IMR-90 (cell line): ENCODE results near the gene AP3M1. TPM values are rescaled to one million over a fixed set of nuclear protein-coding genes. Genes with fewer than 3 reads are reported as not detected.

ENCODE experiments used
- ATAC-seq: fragments of 200-7000 bp; cut with Tn5 transposase; 2 replicates; pipeline ENCODE4 v1.9.1; 2020; ENCODE audit warnings: low read depth, mild to moderate bottlenecking, moderate library complexity
- BruUV-seq: library from RNA; stranded (reverse); fragments of 400-500 nt; replicated peaks from 2 replicates; lab custom pipeline; 2021; lab: Mats Ljungman, UMichigan
- CTCF ChIA-PET: fragments of 300-600 bp; formaldehyde crosslinking; extraction: SDS; loops from one replicate; lab custom pipeline; 2021; ENCODE audit warnings: antibody characterized with exemption; lab: Yijun Ruan, JAX
- POLR2A ChIA-PET: fragments of 300-600 bp; sonication (Branson Sonifier 250); formaldehyde crosslinking; loops from one replicate; lab custom pipeline; 2022; ENCODE audit warnings: antibody characterized with exemption; ENCODE audit not compliant: unreplicated experiment; lab: Charles Lee
- DNase-seq: peaks from one replicate; pipeline ENCODE4 v3.0.0; 2013
- H2AFZ ChIP-seq: replicated peaks from 2 replicates; pipeline ENCODE3; 2013; ENCODE audit warnings: low read length, mild to moderate bottlenecking; ENCODE audit not compliant: poor library complexity
- H2AK5ac ChIP-seq: 2 replicates; pipeline ENCODE4 v1.6.1; 2013; ENCODE audit warnings: low read depth, low read length, inconsistent platforms
- H2AK9ac ChIP-seq: replicated peaks from 2 replicates; pipeline ENCODE3; 2013; ENCODE audit warnings: mild to moderate bottlenecking, low read depth, low read length, moderate library complexity; ENCODE audit not compliant: poor library complexity
- H2BK120ac ChIP-seq: 2 replicates; pipeline ENCODE4 v1.6.1; 2013; ENCODE audit warnings: low read depth, low read length, inconsistent platforms
- H2BK15ac ChIP-seq: 3 replicates; pipeline ENCODE4 v1.6.1; 2013; ENCODE audit warnings: low read depth, low read length, inconsistent platforms
- H2BK20ac ChIP-seq: 2 replicates; pipeline ENCODE4 v1.6.1; 2013; ENCODE audit warnings: low read depth, mild to moderate bottlenecking, inconsistent platforms, low read length, moderate library complexity
- H2BK5ac ChIP-seq: 2 replicates; pipeline ENCODE4 v1.6.1; 2013; ENCODE audit warnings: mild to moderate bottlenecking, low read depth, low read length, inconsistent platforms; ENCODE audit not compliant: poor library complexity, severe bottlenecking
- H3K14ac ChIP-seq: replicated peaks from 2 replicates; pipeline ENCODE4 v1.6.1; 2013; ENCODE audit warnings: low read depth, low read length, inconsistent platforms
- H3K18ac ChIP-seq: 2 replicates; pipeline ENCODE4 v1.6.1; 2013; ENCODE audit warnings: low read depth, low read length, control low read depth
- H3K23ac ChIP-seq: 2 replicates; pipeline ENCODE4 v1.6.1; 2013; ENCODE audit warnings: low read depth, low read length, inconsistent platforms
- H3K27ac ChIP-seq: 2 replicates; pipeline ENCODE4 v1.5.1; 2013; ENCODE audit warnings: mild to moderate bottlenecking, control low read depth, low read length; ENCODE audit not compliant: insufficient read depth
- H3K27me3 ChIP-seq: 2 replicates; pipeline ENCODE4 v1.6.1; 2013; ENCODE audit warnings: low read length; ENCODE audit not compliant: control insufficient read depth, insufficient read depth
- H3K36me3 ChIP-seq: 2 replicates; pipeline ENCODE4 v1.6.1; 2013; ENCODE audit warnings: low read length, mixed read lengths; ENCODE audit not compliant: control insufficient read depth, insufficient read depth
- H3K4ac ChIP-seq: 2 replicates; pipeline ENCODE4 v1.6.1; 2013; ENCODE audit warnings: low read depth, low read length, inconsistent platforms
- H3K4me1 ChIP-seq: 2 replicates; pipeline ENCODE4 v1.6.1; 2013; ENCODE audit warnings: low read length, mixed read lengths; ENCODE audit not compliant: control insufficient read depth, insufficient read depth
- H3K4me2 ChIP-seq: 2 replicates; pipeline ENCODE4 v1.6.1; 2013; ENCODE audit warnings: low read depth, mild to moderate bottlenecking, control low read depth, low read length, moderate library complexity
- H3K4me3 ChIP-seq: 2 replicates; pipeline ENCODE4 v1.5.1; 2013; ENCODE audit warnings: low read depth, mild to moderate bottlenecking, control low read depth, low read length, moderate library complexity; ENCODE audit not compliant: insufficient read depth
- H3K56ac ChIP-seq: 2 replicates; pipeline ENCODE4 v1.6.1; 2013; ENCODE audit warnings: low read length, inconsistent platforms; ENCODE audit not compliant: insufficient read depth; ENCODE audit errors: extremely low read depth
- H3K79me1 ChIP-seq, 2 experiments: 2 replicates each; pipeline ENCODE4 v1.6.1; 2013; ENCODE audit warnings: low read length in 2 of 2, inconsistent platforms in 1 of 2, low read depth in 1 of 2
- H3K9ac ChIP-seq: 2 replicates; pipeline ENCODE4 v1.6.1; 2013; ENCODE audit warnings: low read depth, low read length, control low read depth
- H3K9me1 ChIP-seq: 2 replicates; pipeline ENCODE4 v1.6.1; 2013; ENCODE audit warnings: low read length, inconsistent platforms; ENCODE audit not compliant: insufficient read depth
- H3K9me3 ChIP-seq: 2 replicates; pipeline ENCODE4 v1.6.1; 2013; ENCODE audit warnings: low read length; ENCODE audit not compliant: control insufficient read depth, insufficient read depth
- H4K20me1 ChIP-seq: 2 replicates; pipeline ENCODE4 v1.6.1; 2013; ENCODE audit warnings: low read length, inconsistent platforms; ENCODE audit not compliant: insufficient read depth
- H4K5ac ChIP-seq: 2 replicates; pipeline ENCODE4 v1.6.1; 2013; ENCODE audit warnings: mild to moderate bottlenecking, low read depth, low read length, control low read depth
- H4K8ac ChIP-seq, 2 experiments: 2 replicates each; pipeline ENCODE4 v1.6.1; 2013; ENCODE audit warnings: low read depth in 2 of 2, low read length in 2 of 2, control low read depth in 1 of 2, inconsistent platforms in 1 of 2
- H4K91ac ChIP-seq: 2 replicates; pipeline ENCODE4 v1.6.1; 2013; ENCODE audit warnings: low read depth, low read length, inconsistent platforms; ENCODE audit not compliant: insufficient read depth
- BHLHE40 ChIP-seq: fragments of 150-350 bp; IDR thresholded peaks from 2 replicates; pipeline ENCODE4 v1.6.1; 2016; ENCODE audit warnings: mild to moderate bottlenecking, low read depth, low read length
- CEBPB ChIP-seq: IDR thresholded peaks from 2 replicates; pipeline ENCODE4 v1.6.1; 2012; ENCODE audit warnings: low read depth, low read length, improper control_type of control experiment
- CHD1 ChIP-seq: IDR thresholded peaks from 2 replicates; pipeline ENCODE4 v1.6.1; 2012; ENCODE audit warnings: low read depth, low read length, improper control_type of control experiment
- FOS ChIP-seq: fragments of 150-350 bp; IDR thresholded peaks from 2 replicates; pipeline ENCODE4 v1.6.1; 2016; ENCODE audit warnings: low read depth, low read length
- MAZ ChIP-seq: IDR thresholded peaks from 2 replicates; pipeline ENCODE4 v1.6.1; 2012; ENCODE audit warnings: low read depth, mild to moderate bottlenecking, low read length, improper control_type of control experiment, moderate library complexity, borderline replicate concordance
- POLR2A ChIP-seq: IDR thresholded peaks from 2 replicates; pipeline ENCODE4 v1.6.1; 2012; ENCODE audit warnings: mild to moderate bottlenecking, low read depth, low read length
- WGBS, 2 experiments: methylation state at CpG; one replicate each; pipeline versions ENCODE4 v1.1.5 to v1.1.7; 2013; ENCODE audit warnings: missing lambda C conversion rate in 2 of 2; ENCODE audit not compliant: insufficient read length in 1 of 2; ENCODE audit errors: extremely low coverage in 2 of 2; 5-methylcytosine and 5-hydroxymethylcytosine counted together
- dilution Hi-C: fragments of 300-500 bp; cut with HindIII; formaldehyde crosslinking; loops from one replicate; pipeline ENCODE4 v1.14.3; 2018; ENCODE audit warnings: low sequenced_read_pairs; ENCODE audit not compliant: unreplicated experiment
- in situ Hi-C: fragments of 300-500 bp; cut with MboI; formaldehyde crosslinking; loops from 3 replicates; pipeline ENCODE4 v1.14.3; 2019; ENCODE audit warnings: low sequenced_read_pairs, inconsistent platforms, mixed read lengths
- intact Hi-C: fragments of 100-400 bp; cut with micrococcal nuclease; formaldehyde crosslinking; loops from 2 replicates; pipeline ENCODE4 v1.10.0; 2022
- polyA plus RNA-seq, 3 experiments: library from polyadenylated mRNA; depleted of rRNA; stranded (reverse); fragments of >200 nt; gene quantifications; 2 replicates each; pipeline ENCODE4 v1.2.3, GENCODE V29; 2012; ENCODE audit warnings: low replicate concordance in 1 of 3
- total RNA-seq: library from RNA; depleted of rRNA; stranded (reverse); fragments of >200 nt; gene quantifications from 2 replicates; pipeline ENCODE4 v1.2.3, GENCODE V29; 2012
- TF ChIP-seq, protein P1 (sequence below): conservative IDR thresholded peaks from 2 replicates; pipeline ENCODE4 v1.5.1; 2012; ENCODE audit warnings: mild to moderate bottlenecking, low read depth, low read length, improper control_type of control experiment

Gene AP3M1
- total and polyA plus RNA-seq, 2 of the 4 experiments (the other 2 are of a cell fraction) = 26.6 to 46.4 TPM

DNA sequence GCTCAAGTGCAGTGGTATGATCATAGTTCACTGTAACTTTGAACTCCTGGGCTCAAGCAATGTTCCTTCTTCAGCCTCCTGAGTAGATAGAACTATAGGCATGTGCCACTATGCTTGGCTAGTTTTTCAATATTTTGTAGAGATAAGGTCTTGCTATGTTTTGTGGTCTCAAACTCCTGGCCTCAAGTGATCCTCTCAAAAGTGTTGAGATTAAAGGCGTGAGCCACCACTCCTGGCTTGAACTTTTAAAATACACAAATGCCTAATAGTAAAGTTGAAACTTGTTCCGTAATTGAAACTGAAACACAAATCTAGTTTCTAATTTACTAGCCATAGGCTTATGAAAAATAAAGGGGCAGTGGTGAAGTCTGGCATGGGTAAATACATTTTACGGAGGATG, 65.7 kb downstream of the AP3M1 start:
- Histone ChIP-seq H3K27ac (no peak overlapping the region), H3K14ac (no peak overlapping the region), H3K36me3 (peaks cover 42% of the 10 kb centered on the region), H3K27me3 (no peaks in the 10 kb centered on the region), H3K9me1 (peaks cover 3% of the 10 kb centered on the region; the same call in 1 of the 2 replicates), H4K8ac (no peak overlapping the region), H3K56ac (no peak overlapping the region), H4K20me1 (peaks cover 39% of the 10 kb centered on the region), H2BK120ac (no peak overlapping the region), H3K79me1 (peaks cover 32 to 63% of the 10 kb centered on the region in 2 experiments), H2AK5ac (no peak overlapping the region), H4K91ac (no peak overlapping the region), H3K4ac (no peak overlapping the region), H3K4me2 (no peak overlapping the region), H3K4me1 (peaks cover 3% of the 10 kb centered on the region), H3K18ac (no peak overlapping the region), H4K5ac (no peak overlapping the region), H3K23ac (no peak overlapping the region), H2AFZ (no peak overlapping the region), H2BK20ac (no peak overlapping the region), H2BK15ac (no peak overlapping the region), H2BK5ac (no peak overlapping the region), H3K4me3 (no peak overlapping the region), H3K9ac (no peak overlapping the region), H3K9me3 (no peaks in the 10 kb centered on the region), H2AK9ac (no peak overlapping the region)
- POLR2A ChIA-PET = no interaction called here
- intact Hi-C loops = loop anchor here (5.0 kb wide), 2 partner anchors 128 to 178 kb away; no protein-coding TSS in a partner anchor
- no CpG with 5 or more reads among the region's 3 CpGs for WGBS, 2 experiments
- no peak for ATAC-seq
- no TSS peak for BruUV-seq
- CTCF ChIA-PET = interaction anchor here (0.6 kb wide), 1 partner anchor 45 kb away, joined by 3 read pairs; no protein-coding TSS in a partner anchor
- dilution Hi-C loops = no loop called here
- TF ChIP-seq CHD1 (no peak), BHLHE40 (no peak), POLR2A (no peak), FOS (no peak), MAZ (no peak), CEBPB (no peak)
- TF ChIP-seq, protein P1, sequence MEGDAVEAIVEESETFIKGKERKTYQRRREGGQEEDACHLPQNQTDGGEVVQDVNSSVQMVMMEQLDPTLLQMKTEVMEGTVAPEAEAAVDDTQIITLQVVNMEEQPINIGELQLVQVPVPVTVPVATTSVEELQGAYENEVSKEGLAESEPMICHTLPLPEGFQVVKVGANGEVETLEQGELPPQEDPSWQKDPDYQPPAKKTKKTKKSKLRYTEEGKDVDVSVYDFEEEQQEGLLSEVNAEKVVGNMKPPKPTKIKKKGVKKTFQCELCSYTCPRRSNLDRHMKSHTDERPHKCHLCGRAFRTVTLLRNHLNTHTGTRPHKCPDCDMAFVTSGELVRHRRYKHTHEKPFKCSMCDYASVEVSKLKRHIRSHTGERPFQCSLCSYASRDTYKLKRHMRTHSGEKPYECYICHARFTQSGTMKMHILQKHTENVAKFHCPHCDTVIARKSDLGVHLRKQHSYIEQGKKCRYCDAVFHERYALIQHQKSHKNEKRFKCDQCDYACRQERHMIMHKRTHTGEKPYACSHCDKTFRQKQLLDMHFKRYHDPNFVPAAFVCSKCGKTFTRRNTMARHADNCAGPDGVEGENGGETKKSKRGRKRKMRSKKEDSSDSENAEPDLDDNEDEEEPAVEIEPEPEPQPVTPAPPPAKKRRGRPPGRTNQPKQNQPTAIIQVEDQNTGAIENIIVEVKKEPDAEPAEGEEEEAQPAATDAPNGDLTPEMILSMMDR = no peak
- in situ Hi-C loops = loop anchor here (5.0 kb wide), 1 partner anchor 198 kb away; no protein-coding TSS in a partner anchor
- no peak for DNase-seq
